ENCODE measurements around the gene HTRA2. TPM values are rescaled to one million over a fixed set of nuclear protein-coding genes. Genes with fewer than 3 reads are reported as not detected.
A peak's percentile ranks its signal among the peaks of the same experiment; 100 is the strongest.

The HTRA2 gene
- total and polyA plus RNA-seq, 12 donors: 19.1 to 47.4 (median 36.7) TPM

- intact Hi-C loops (cut with DNase I): no loop called here
- DNase-seq: no peak
- Histone ChIP-seq H3K4me1 (replicated peaks in 1 of 2) (no peaks in the 10 kb centered on the region), H3K4me3 (no peak overlapping the region), H3K9me3 (replicated peaks in 1 of 3) (no peaks in the 10 kb centered on the region), H3K27ac (peak overlapping the region in 1 of 5 donors; percentile 52), H3K36me3 (replicated peaks in 1 of 2) (no peaks in the 10 kb centered on the region), H3K27me3 (no peaks in the 10 kb centered on the region)
- 45 to 52% (median 49%) methylated on average over 7 of the region's 7 CpGs for WGBS, 4 donors
- TF ChIP-seq, protein P1, sequence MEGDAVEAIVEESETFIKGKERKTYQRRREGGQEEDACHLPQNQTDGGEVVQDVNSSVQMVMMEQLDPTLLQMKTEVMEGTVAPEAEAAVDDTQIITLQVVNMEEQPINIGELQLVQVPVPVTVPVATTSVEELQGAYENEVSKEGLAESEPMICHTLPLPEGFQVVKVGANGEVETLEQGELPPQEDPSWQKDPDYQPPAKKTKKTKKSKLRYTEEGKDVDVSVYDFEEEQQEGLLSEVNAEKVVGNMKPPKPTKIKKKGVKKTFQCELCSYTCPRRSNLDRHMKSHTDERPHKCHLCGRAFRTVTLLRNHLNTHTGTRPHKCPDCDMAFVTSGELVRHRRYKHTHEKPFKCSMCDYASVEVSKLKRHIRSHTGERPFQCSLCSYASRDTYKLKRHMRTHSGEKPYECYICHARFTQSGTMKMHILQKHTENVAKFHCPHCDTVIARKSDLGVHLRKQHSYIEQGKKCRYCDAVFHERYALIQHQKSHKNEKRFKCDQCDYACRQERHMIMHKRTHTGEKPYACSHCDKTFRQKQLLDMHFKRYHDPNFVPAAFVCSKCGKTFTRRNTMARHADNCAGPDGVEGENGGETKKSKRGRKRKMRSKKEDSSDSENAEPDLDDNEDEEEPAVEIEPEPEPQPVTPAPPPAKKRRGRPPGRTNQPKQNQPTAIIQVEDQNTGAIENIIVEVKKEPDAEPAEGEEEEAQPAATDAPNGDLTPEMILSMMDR (IDR thresholded peaks at IDR 0.05): no peak
- no peak for TF ChIP-seq POLR2A (IDR thresholded peaks at IDR 0.05)
Observed at GRCh38 chr2:74573747-74574562, 44.2 kb downstream of the HTRA2 start.

DNA sequence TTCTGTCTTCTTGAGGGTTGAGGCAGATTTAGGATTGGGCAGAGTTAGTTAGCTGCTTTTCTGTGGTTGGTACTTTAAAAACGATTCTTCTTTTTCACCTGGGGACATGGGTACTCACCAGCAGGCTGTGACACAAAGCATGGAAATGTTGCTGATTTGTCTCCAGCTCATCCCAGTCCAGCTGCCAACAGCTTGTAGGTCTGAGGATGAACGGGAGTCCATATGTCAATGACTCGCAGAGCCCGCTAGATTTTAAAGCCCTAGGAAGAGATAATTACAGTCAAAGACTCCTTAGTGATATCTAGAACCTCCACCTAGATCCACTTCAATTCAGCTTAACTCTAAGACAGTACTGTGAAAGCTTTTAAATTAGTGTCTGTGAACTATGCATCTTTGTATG lies 45.6 kb downstream of the HTRA2 start:
- no peak for DNase-seq
- 70 to 85% (median 75%) methylated on average over 4 of the region's 4 CpGs for WGBS, 4 donors
- H3K9me3 ChIP-seq (replicated peaks in 1 of 3): no peaks in the 10 kb centered on the region
- H3K36me3 ChIP-seq (replicated peaks in 1 of 2): no peaks in the 10 kb centered on the region
- intact Hi-C loops (cut with DNase I): no loop called here
- no peaks in the 10 kb centered on the region for H3K27me3 ChIP-seq
- TF ChIP-seq, protein P1 (IDR thresholded peaks at IDR 0.05): no peak
- no peak for TF ChIP-seq POLR2A (IDR thresholded peaks at IDR 0.05)
- H3K4me1 ChIP-seq (replicated peaks in 1 of 2): no peaks in the 10 kb centered on the region
- H3K27ac ChIP-seq: no peak overlapping the region
- no peak overlapping the region for H3K4me3 ChIP-seq

DNA sequence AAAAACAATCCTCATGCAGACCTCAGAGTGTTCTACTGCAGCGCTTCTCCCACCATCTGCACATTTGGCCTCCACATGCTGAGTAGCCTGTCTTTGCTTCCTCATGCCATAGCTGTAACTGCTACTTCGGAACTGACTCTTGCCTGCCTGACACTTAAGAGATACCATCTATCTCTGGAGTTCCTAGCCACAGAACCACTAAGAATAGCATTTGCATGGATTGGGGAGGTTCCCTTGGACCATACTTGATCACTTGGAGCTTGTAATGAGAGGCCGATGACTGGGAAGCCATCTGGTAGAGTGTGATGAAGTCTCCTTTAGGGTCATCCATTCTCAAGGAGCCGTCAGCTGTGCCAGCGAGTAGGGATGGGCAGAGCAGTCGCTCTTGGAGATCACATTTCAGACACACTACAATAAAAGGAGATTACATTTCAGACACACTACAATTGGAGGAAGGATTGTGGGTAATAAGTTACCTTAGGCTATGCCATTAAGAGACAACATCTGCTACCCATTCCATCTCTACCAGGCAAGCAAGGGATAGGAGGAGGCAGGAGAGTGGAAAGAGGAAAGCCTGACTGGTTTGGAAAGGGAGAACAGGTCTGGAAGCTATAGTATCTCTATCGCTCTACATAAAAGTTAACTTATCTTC lies 46.6 kb downstream of the HTRA2 start:
- Histone ChIP-seq H3K27ac (peak overlapping the region in 2 of 5 donors; percentile 59 to 80), H3K4me1 (replicated peaks in 1 of 2) (no peaks in the 10 kb centered on the region), H3K9me3 (replicated peaks in 1 of 3) (no peaks in the 10 kb centered on the region), H3K4me3 (no peak overlapping the region), H3K27me3 (no peaks in the 10 kb centered on the region), H3K36me3 (replicated peaks in 1 of 2) (no peaks in the 10 kb centered on the region)
- TF ChIP-seq POLR2A (IDR thresholded peaks at IDR 0.05): no peak
- TF ChIP-seq, protein P1 (IDR thresholded peaks at IDR 0.05): no peak
- DNase-seq: no peak
- intact Hi-C loops (cut with DNase I): no loop called here
- 78 to 82% (median 80%) methylated on average over 4 to 7 of the region's 7 CpGs for WGBS, 4 donors

- DNase-seq: peak in 4 of 7 donors; percentile 25 to 56 (median 36)
- H3K27ac ChIP-seq: peak overlapping the region in 2 of 5 donors; percentile 59 to 80
- no peaks in the 10 kb centered on the region for H3K36me3 ChIP-seq (replicated peaks in 1 of 2)
- intact Hi-C loops (cut with DNase I): no loop called here
- 27 to 40% (median 33%) methylated on average over 1 of the region's 1 CpG for WGBS, 4 donors
- H3K4me1 ChIP-seq (replicated peaks in 1 of 2): no peaks in the 10 kb centered on the region
- H3K4me3 ChIP-seq: no peak overlapping the region
- no peaks in the 10 kb centered on the region for H3K27me3 ChIP-seq
- no peaks in the 10 kb centered on the region for H3K9me3 ChIP-seq (replicated peaks in 1 of 3)
- TF ChIP-seq, protein P1 (IDR thresholded peaks at IDR 0.05): no peak
- no peak for TF ChIP-seq POLR2A (IDR thresholded peaks at IDR 0.05)
Observed at GRCh38 chr2:74576863-74577229, 47.1 kb downstream of the HTRA2 start.
